Ammon's horn (tissue), 1 donor: ENCODE data around the gene SLC45A1.
"Not testable (repeated sequence)": the region's sequence is repeated elsewhere in the genome, so short reads cannot be mapped to it uniquely, and the experiment has no call there.

ENCODE experiments used
- DNase-seq: peaks from one replicate; pipeline ENCODE4 v3.0.0-alpha.2; 2016; ENCODE audit warnings: low spot score

SLC45A1 gene

GRCh38 chr1:8317647-8318381 is at the start of gene SLC45A1:
SLC45A1 (plus strand) TSS chr1:8318114; CDS start chr1:8324330, 6,216 bp downstream.
- peak; percentile 88 for DNase-seq

DNA sequence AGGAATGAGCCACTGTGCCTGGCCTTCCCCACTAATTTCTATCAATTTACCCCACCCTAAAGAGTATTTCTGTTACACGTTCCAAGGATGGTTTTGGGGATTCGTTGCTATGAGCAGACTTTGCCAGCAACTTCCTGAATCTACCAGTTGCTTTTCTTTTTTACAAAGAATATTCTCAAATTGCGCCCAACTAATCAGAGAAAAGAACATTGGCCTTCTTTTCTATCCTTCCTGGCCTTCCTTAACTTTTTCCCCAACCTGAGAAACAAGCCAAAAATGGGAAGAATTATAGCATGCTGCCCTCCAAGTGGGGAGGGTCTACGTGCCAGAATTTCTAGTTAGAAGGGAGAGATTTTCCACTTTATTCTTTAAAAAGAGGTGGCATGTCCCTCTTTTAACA is 44.9 kb upstream of the SLC45A1 start:
- no peak for DNase-seq

- peak; percentile 39 for DNase-seq
Observed at GRCh38 chr1:8274352-8274751, 43.6 kb upstream of the SLC45A1 start.

GRCh38 chr1:8276173-8276914 is 41.6 kb upstream of the SLC45A1 start:
- no peak for DNase-seq

DNA sequence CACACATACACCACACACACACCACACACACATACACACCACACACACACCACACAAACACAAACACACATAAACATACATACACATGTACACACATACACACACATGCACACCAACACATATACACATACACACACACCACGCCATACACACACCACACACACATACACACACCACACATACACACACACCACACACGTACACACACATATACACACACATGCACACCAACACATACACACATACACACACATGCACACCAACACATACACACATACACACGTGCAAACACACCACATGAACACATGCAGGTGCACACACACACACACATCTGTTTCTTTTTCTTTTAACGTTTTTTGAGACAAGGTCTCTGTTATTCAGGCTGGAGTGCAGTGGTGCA is 41.0 kb upstream of the SLC45A1 start:
- DNase-seq, result no peak

- DNase-seq, result not testable (repeated sequence)
Observed at GRCh38 chr1:8278677-8279076, 39.2 kb upstream of the SLC45A1 start.

DNA sequence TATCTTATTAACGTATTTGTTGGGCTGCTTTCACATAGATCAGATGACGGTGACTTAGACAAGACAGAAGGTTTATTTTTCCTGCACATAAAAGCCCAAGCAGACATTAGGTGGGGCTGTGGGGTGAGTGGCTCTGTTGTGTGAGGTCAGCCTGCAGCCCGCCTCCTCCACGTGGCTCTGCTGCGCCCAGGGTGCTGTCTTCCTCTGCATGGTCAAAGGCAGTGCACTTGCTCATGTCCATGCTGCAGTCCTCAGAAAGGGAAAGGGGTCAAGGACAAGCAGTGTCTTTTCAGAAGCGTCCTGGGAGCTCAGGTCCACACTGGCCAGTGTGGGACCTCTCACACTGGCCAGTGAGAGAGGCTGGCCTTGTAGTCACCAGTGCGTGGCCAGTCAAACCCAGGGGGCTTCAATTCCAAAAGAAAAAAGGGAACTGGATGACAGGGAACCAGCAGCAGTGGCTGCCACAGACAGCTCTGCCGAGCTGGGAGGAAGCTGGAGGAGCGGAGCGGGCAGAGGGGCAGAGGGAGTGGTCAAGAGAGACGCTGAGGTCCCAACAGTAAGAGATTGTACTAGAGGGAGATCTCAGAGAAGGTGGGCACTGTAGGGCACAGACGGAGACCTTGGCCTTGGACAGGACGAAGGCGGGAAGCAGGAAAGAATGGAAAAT is 35.9 kb upstream of the SLC45A1 start:
- peak; percentile 67 for DNase-seq

DNA sequence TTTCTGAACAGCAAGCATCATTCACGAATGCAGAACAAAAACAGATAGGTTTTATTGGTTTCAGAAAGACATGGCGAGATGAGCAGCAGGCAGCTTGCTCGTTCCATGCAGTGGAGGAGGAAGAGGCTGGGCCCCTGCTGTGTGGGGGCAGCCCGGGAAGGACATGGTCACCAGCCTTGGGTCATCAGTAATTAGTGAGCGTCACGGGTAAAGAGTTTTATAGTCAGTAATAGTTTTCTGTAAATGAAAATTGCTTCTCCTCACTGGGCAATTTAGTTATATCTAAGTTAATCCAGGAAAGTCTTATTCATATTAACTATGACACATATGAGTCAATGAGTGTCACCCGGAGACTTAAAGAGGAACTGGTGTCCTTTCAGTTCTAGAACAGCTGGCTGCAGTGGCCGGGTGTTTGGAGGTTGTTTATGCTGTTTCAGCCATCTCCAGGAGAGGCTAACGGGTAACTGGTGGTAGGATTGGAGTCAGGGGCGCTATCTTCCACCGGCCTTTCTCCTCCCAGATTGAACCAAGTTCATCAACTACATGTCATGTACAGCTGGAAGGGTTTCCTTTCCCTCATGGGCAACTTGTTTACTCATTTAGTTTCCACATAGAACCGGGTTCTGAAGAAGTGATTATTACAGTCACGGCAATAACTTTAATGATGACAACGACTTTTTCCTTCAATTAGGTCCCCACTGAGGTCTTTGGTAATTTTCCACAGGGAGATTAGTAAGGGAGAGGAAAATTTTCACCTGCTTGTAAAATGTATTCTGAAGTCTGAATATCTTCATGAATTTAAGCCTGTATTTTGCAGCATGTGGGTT is 34.6 kb upstream of the SLC45A1 start:
- peak; percentile 20 for DNase-seq

- DNase-seq, result no peak
Observed at GRCh38 chr1:8284127-8284526, 33.8 kb upstream of the SLC45A1 start.

GRCh38 chr1:8285103-8285502 is 32.8 kb upstream of the SLC45A1 start:
- DNase-seq, result no peak

DNA sequence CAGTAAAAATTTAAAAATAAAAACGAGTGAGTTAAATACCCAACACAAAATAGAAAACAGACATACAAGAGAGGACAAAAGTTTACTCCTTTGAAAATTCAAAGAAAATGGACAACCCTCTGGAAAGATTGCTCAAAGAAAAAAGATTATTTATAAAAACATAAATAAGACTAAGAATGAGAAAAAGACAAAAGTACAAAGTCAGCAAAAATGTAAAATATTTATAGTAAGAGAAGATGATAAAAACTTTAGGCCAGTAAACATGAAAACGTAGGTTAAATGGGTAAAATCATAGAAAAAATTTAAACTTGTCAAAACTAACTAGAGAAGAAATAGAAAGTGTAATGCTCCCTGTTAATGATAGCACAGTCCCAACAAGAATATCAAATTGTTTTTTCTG is 31.9 kb upstream of the SLC45A1 start:
- no peak for DNase-seq

DNA sequence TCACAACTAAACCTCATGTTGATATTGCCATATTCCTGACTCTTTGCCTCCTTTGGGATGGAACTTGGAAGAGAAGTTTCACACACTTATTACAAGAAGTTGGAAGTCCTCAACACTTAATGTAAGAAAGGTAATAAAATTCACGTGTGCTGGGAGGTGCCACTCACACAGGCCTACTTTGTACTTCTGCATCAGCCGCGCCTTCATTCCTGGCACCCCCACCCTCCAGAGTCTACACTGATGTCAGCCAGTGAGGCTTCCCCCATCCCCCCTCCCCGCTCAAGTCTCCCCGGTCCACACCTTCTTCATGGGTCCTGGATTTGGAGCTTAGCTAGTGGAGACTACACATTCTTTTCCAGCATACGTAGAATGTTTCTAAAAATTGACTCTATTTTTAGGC is 24.8 kb upstream of the SLC45A1 start:
- DNase-seq, result no peak

DNA sequence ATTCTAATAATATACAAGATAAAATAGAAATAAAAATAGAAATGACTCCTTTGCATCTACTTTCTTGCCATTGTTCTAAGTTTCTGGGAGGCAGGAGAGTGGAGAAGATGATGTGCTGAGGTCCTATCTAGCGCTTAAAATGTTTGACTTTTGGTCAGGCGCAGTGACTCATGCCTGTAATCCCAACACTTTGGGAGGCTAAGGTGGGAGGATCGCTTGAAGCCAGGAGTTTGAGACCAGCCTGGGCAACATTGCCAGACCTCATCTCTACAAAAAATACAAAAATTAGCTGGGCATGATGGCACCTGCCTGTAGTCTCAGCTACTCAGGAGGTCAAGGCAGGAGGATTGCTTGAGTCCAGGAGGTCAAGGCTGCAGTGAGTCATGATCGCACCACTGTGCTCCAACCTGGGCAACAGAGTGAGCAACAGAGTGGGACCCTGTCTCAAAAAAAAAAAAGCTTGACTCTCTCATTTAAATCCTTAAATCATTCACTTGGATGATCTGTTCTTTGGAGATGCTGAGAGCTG is 24.2 kb upstream of the SLC45A1 start:
- DNase-seq, result no peak

DNA sequence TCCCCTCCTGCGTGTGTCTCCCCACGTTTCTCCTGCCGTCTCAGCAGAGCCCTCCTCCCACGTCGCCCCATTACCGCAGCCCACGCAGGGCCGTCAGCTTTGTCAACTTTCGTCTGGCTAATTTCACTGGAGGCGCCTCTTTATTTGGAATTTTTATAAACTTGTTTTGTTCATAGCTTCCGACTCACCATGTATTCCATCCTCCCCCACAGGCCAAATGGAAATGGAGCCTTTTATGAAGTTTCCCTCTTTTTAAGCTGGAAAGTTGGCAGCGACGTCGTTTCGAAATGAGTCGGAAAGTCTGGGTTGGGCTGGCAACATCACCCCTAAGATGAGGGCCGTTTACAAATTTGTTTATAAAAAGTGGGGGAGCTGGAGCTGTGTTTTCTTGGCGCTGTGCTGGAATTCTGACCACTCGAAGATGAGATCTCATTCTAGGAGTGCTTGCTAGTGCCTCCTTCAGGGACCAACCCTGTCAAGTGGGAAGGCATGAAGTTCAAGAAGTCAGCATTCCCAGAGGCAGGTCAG is 23.7 kb upstream of the SLC45A1 start:
- no peak for DNase-seq

- no peak for DNase-seq
Observed at GRCh38 chr1:8297245-8297644, 20.7 kb upstream of the SLC45A1 start.

DNA sequence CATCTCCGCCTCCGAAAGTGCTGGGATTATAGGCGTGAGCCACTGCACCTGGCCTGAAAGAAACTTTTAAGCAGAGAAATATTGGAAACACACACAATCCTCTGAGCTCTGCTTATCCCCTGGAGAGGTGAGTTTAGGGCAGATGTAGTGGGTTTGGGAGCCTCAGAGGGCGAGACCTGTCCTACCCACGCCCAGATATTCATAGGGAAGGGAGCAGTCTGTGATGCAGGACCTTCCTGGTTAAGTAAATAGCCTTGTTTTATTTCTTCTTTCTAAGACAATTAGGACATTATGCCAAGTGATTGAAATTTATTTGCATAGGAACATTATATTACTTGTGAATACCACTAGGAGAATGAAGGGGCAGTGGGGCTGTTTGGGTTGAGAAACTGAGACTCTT is 18.0 kb upstream of the SLC45A1 start:
- DNase-seq, result no peak

- peak; percentile 43 for DNase-seq
Observed at GRCh38 chr1:8302081-8302956, 15.6 kb upstream of the SLC45A1 start.

DNA sequence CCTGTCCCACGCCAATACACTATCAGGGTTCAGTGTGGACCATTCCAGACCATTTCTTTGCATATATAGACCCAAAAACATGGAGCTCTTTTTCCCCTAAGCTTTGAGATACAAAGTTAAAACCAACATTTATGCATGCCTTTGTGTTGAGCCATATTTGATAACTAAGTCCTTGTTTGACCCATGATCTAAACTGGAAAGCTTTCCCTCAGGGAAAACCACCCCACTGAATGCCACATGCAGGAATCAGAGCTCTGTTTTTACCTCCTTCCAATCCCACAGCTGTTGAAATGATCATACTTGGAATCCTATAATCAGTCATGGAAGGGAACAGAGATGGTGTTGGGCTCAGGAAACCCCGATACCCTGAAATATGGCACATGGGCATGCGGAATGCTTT is 14.8 kb upstream of the SLC45A1 start:
- DNase-seq, result no peak

- DNase-seq, result no peak
Observed at GRCh38 chr1:8303876-8304275, 14.0 kb upstream of the SLC45A1 start.

- DNase-seq, result peak; percentile 44
Observed at GRCh38 chr1:8307628-8308027, 10.3 kb upstream of the SLC45A1 start.
